AG09309 (cell line): ENCODE results near the gene POLR3G.

Experiments
- DNase-seq: peaks from one replicate; pipeline ENCODE4 v3.0.0-alpha.2; 2010; ENCODE audit warnings: low read depth
- H3K4me3 ChIP-seq: 2 replicates; pipeline ENCODE4 v1.5.1; 2011; ENCODE audit warnings: mild to moderate bottlenecking, low read depth, low read length, moderate library complexity; ENCODE audit not compliant: control insufficient read depth
- CTCF ChIP-seq: IDR thresholded peaks from 2 replicates; pipeline ENCODE4 v1.5.1; 2011; ENCODE audit warnings: mild to moderate bottlenecking, low read depth, low read length, inconsistent platforms; ENCODE audit not compliant: insufficient read depth, control insufficient read depth; ENCODE audit errors: missing control alignments

Gene POLR3G

DNA sequence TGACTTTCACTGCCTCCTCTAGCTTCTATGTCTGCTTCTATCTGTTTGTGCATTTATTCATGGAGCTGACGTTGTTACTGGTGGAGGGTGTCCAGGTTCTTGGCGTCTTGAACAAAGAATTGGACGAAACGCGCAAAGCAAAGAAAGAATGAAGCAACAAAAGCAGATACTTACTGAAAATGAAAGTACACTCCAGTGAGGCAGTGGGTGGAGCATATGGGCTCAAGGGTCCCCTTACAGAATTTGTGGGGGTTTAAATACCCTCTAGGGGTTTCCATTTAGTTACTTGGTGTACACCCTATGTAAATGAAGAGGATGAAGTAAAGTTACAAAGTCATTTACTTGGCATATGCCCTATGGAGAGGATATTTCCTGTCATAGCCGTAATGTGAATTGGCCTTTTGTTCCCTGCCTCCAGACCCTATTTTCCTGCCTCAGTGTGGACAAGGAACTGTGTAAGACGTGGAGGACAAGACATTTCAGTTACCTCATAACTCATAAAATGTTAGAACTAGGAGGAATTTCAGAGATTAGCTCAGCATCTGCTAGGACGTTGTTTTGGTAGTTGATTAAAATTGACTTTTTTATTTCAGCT lies 3.1 kb downstream of the POLR3G start:
- H3K4me3 ChIP-seq = no peak overlapping the region
- no peak for DNase-seq
- TF ChIP-seq CTCF = no peak

DNA sequence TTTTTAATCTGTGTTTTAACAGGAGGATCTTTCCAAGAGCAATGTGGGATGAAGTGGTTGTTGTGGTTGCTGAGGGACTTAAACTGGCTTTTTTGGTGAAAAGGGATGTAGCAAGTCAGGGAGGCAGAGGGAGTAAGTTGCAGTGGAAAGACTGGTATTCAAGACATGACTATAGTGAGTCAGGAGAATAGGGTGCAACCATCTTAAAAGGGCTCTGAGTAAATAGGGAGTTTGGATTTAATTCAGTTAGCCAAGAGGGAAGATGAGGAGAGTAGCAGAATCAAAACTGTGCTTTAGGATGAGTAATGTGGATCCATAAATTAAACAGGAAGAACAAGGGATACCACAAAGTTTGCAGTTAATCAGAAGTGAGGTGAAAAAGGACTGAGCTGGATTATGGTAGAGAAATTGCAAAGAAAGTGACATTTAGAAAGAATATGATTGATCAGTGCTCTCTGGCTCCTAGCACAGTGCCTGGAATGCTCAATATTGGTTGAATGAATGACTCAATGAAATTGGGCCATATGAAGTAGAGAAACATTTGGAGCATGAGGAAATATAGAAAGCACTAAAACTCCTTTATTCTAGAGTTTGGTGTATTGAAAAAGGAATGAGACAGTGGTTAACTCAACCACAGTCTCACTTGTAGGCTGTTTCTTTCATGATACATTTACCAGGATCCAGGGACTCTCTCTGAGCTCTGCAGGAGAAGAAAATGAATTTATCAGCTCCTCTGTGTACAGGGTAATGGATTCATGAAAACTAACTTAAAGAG lies 5.1 kb downstream of the POLR3G start:
- TF ChIP-seq CTCF = no peak
- H3K4me3 ChIP-seq = no peak overlapping the region
- DNase-seq = no peak

GRCh38 chr5:90480699-90481098 lies 6.0 kb downstream of the POLR3G start:
- no peak for TF ChIP-seq CTCF
- no peak overlapping the region for H3K4me3 ChIP-seq
- no peak for DNase-seq

GRCh38 chr5:90483206-90483605 lies 8.5 kb downstream of the POLR3G start:
- no peak for TF ChIP-seq CTCF
- H3K4me3 ChIP-seq = no peak overlapping the region
- DNase-seq = no peak

- TF ChIP-seq CTCF = no peak
- no peak for DNase-seq
These were observed 9.9 kb downstream of the POLR3G start for GRCh38 chr5:90484540-90484939.

DNA sequence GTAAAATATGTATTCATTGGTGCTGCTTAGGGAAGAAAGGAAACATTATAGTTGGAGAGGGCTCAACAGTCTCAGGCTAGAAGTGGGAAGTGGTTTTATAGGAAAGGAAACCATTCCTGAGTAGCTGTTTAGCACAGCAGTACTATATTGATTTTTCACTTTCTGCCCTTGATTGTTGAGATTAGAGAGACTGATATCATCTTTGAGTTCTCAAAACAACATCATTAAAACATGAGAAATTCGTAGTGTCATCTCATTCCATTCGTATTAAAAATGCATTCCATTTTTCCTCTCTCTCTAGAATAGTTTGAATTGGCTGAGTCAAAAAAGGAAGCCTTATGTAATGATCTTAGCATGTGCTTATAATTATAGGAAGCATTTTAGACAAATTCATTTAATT lies 14.1 kb downstream of the POLR3G start:
- no peak for TF ChIP-seq CTCF
- no peak overlapping the region for H3K4me3 ChIP-seq
- DNase-seq = peak; percentile 43

More at GRCh38 chr5:90484540-90484939, 9.9 kb downstream of the POLR3G start:
- no peak overlapping the region for H3K4me3 ChIP-seq

GRCh38 chr5:90494043-90494442 lies 19.4 kb downstream of the POLR3G start:
- no peak for TF ChIP-seq CTCF
- no peak for DNase-seq
- no peak overlapping the region for H3K4me3 ChIP-seq
